ENCODE results near the gene ARG1.

DNA sequence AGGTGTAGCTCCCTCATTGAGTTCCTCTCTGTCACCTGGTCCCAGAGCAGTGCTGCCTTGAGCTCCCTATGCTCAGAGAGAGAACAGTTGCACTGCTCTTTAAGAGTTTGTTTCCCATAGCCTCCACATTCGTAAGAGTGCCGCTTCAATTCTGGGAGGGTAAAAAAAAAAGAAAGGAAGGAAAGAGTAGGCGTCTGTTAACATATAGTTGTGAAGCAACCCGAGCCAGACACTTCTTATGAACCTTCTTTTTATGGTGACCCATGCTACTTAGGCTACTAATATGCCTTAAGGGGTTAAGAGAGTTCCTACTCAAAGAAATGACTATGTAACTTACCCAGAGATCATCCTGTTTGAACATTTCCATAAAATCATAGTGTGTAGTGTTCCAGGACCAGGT lies 4.3 kb upstream of the ARG1 start:
- TF ChIP-seq CTCF (conservative IDR thresholded peaks at IDR 0.05; ENCODE audit: low read length) (no peak), EZH2phosphoT487 (IDR thresholded peaks at IDR 0.05; ENCODE audit: borderline replicate concordance, low read depth, low read length) (no peak)
